Occipital lobe (tissue), 2 donors: ENCODE results near the gene TMPRSS6. TPM values are rescaled to one million over a fixed set of nuclear protein-coding genes. Genes with fewer than 3 reads are reported as not detected.

Experiments used
- DNase-seq: peaks from one replicate; lab custom pipeline; 2025; lab: John Stamatoyannopoulos, UW
- total RNA-seq: library from RNA; depleted of rRNA; stranded (reverse); fragments of >200 nt; gene quantifications from one replicate; pipeline ENCODE4 v1.2.3, GENCODE V29; 2014

Gene TMPRSS6
- total RNA-seq, 1 donor from 2014 or later: not detected

- DNase-seq: no peak
Measured at GRCh38 chr22:37052386-37053309, 56.9 kb downstream of the TMPRSS6 start.

- DNase-seq: peak; percentile 69
Measured at GRCh38 chr22:37051391-37052385, 57.8 kb downstream of the TMPRSS6 start, which contains the start of gene KCTD17. Gene KCTD17 (plus strand): TSS chr22:37051742. CDS start chr22:37051761, 19 bp downstream.

- no peak for DNase-seq
Measured at GRCh38 chr22:37050913-37051312, 58.6 kb downstream of the TMPRSS6 start.

GRCh38 chr22:37049224-37049623 is 60.3 kb downstream of the TMPRSS6 start:
- no peak for DNase-seq

GRCh38 chr22:37048133-37048532 is 61.4 kb downstream of the TMPRSS6 start:
- no peak for DNase-seq

- DNase-seq: no peak
Measured at GRCh38 chr22:37047006-37047405, 62.5 kb downstream of the TMPRSS6 start.

GRCh38 chr22:37046589-37046988 is 62.9 kb downstream of the TMPRSS6 start:
- DNase-seq: no peak

GRCh38 chr22:37045958-37046357 is 63.6 kb downstream of the TMPRSS6 start:
- no peak for DNase-seq

- no peak for DNase-seq
Measured at GRCh38 chr22:37044634-37045625, 64.6 kb downstream of the TMPRSS6 start.

- no peak for DNase-seq
Measured at GRCh38 chr22:37043828-37044538, 65.5 kb downstream of the TMPRSS6 start.

GRCh38 chr22:37043209-37043827 is 66.2 kb downstream of the TMPRSS6 start:
- DNase-seq: no peak

- no peak for DNase-seq
Measured at GRCh38 chr22:37039466-37039865, 70.0 kb downstream of the TMPRSS6 start.

GRCh38 chr22:37037669-37038068 is 71.8 kb downstream of the TMPRSS6 start:
- no peak for DNase-seq

GRCh38 chr22:37036655-37037377 is 72.7 kb downstream of the TMPRSS6 start:
- no peak for DNase-seq

- DNase-seq: no peak
Measured at GRCh38 chr22:37033605-37034430, 75.7 kb downstream of the TMPRSS6 start.

- DNase-seq: no peak
Measured at GRCh38 chr22:37032535-37033460, 76.7 kb downstream of the TMPRSS6 start.

GRCh38 chr22:37032134-37032534 is 77.4 kb downstream of the TMPRSS6 start:
- DNase-seq: no peak
